Activated T-helper 2 cell treated with anti-CD3 and anti-CD28 coated beads, Interferon-gamma antibody, Interleukin-2, Interleukin-4, amounts not matched to agents 10 μg/mL and 5 μg/mL and 100 μg/mL, durations not matched to agents 14 hours and 24 hours and 36 hours (primary cell): ENCODE data around the gene ASB18. TPM values are rescaled to one million over a fixed set of nuclear protein-coding genes. Genes with fewer than 3 reads are reported as not detected.
"Not testable (repeated sequence)": the region's sequence is repeated elsewhere in the genome, so short reads cannot be mapped to it uniquely, and the experiment has no call there.

Experiments
- DNase-seq: peaks from one replicate; pipeline ENCODE4 v3.0.0; 2021; ENCODE audit warnings: low spot score
- H3K27ac Mint-ChIP-seq: one replicate; pipeline ENCODE4 v1.8.0; 2021; ENCODE audit warnings: mixed read lengths
- H3K27me3 Mint-ChIP-seq: one replicate; pipeline ENCODE4 v1.8.0; 2021; ENCODE audit warnings: low read depth, mixed read lengths
- H3K36me3 Mint-ChIP-seq: one replicate; pipeline ENCODE4 v1.8.0; 2021; ENCODE audit warnings: low read depth, mixed read lengths
- H3K4me1 Mint-ChIP-seq: one replicate; pipeline ENCODE4 v1.8.0; 2021; ENCODE audit warnings: low read depth, mixed read lengths
- H3K4me3 Mint-ChIP-seq: one replicate; pipeline ENCODE4 v1.8.0; 2021; ENCODE audit warnings: low read depth, mild to moderate bottlenecking, moderate library complexity, mixed read lengths
- H3K9me3 Mint-ChIP-seq: one replicate; pipeline ENCODE4 v1.8.0; 2021; ENCODE audit warnings: mixed read lengths
- intact Hi-C: fragments of 100-400 bp; cut with micrococcal nuclease; formaldehyde crosslinking; loops from one replicate; pipeline ENCODE4 v1.15.1; 2023
- total RNA-seq: library from RNA; stranded (reverse); gene quantifications from 2 replicates; pipeline ENCODE4 v1.2.3, GENCODE V29; 2022

Gene ASB18
- total RNA-seq, 1 donor from 2014 or later = not detected

DNA sequence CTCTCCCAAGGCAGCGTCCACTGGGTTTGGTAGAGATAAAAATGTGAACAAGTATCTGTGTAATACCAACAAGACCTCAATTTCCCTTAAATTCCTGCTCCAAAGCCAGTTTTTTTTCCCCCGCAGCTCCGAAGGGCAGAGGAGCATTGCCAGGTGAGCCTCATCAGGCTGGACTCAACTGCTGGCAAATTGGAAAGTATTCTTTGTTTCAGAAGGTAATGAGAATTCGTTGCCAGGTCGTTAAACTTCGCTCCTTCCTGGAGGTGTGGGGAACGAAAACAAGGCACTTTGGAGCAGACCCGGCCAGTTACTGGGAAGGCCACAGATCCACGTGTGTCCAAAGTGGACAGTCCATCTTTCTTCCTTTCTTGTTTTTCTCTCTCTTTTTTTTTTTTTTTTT is 30.4 kb upstream of the ASB18 start:
- no peak for DNase-seq
- Mint-ChIP-seq H3K9me3 (no peaks in the 10 kb centered on the region), H3K4me3 (no peak overlapping the region), H3K36me3 (no peaks in the 10 kb centered on the region), H3K4me1 (no peaks in the 10 kb centered on the region), H3K27me3 (no peaks in the 10 kb centered on the region), H3K27ac (no peak overlapping the region)
- intact Hi-C loops = no loop called here

- no peak for DNase-seq
- Mint-ChIP-seq H3K27me3 (no peaks in the 10 kb centered on the region), H3K4me1 (no peaks in the 10 kb centered on the region), H3K36me3 (no peaks in the 10 kb centered on the region), H3K4me3 (no peak overlapping the region), H3K27ac (no peak overlapping the region), H3K9me3 (no peaks in the 10 kb centered on the region)
- intact Hi-C loops = no loop called here
These were observed 29.1 kb upstream of the ASB18 start for GRCh38 chr2:236293241-236293810.

DNA sequence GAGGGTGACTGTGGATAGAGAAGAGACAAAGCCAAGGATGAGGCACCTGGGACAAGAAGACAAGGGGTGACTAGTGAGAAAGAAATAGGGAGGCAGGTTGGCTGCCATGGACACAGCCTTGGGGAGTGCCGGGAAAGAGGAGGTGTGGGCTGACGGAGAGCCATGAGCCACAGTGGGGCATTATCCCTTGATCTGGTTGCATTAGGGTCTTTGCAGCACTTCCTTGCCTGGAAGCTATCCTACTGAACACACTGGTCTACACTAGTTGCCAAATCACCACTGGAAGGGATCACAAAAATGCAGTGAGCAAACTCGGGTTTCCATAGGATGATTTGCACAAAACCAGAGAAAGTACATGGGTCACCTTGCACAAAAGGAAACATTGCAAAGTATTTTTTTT is 27.7 kb upstream of the ASB18 start:
- no peak overlapping the region for H3K4me3 Mint-ChIP-seq
- H3K27ac Mint-ChIP-seq = no peak overlapping the region
- H3K4me1 Mint-ChIP-seq = no peaks in the 10 kb centered on the region
- H3K9me3 Mint-ChIP-seq = no peaks in the 10 kb centered on the region
- H3K27me3 Mint-ChIP-seq = no peaks in the 10 kb centered on the region
- intact Hi-C loops = no loop called here
- H3K36me3 Mint-ChIP-seq = no peaks in the 10 kb centered on the region
- DNase-seq = no peak

GRCh38 chr2:236291476-236291875 is 27.3 kb upstream of the ASB18 start:
- DNase-seq = no peak
- intact Hi-C loops = no loop called here
- H3K27ac Mint-ChIP-seq = no peak overlapping the region
- H3K4me3 Mint-ChIP-seq = no peak overlapping the region
- no peaks in the 10 kb centered on the region for H3K27me3 Mint-ChIP-seq
- no peaks in the 10 kb centered on the region for H3K4me1 Mint-ChIP-seq
- no peaks in the 10 kb centered on the region for H3K36me3 Mint-ChIP-seq
- no peaks in the 10 kb centered on the region for H3K9me3 Mint-ChIP-seq

GRCh38 chr2:236290742-236291425 is 26.7 kb upstream of the ASB18 start:
- Mint-ChIP-seq H3K9me3 (no peaks in the 10 kb centered on the region), H3K27ac (no peak overlapping the region), H3K4me3 (no peak overlapping the region), H3K27me3 (no peaks in the 10 kb centered on the region), H3K4me1 (no peaks in the 10 kb centered on the region), H3K36me3 (no peaks in the 10 kb centered on the region)
- DNase-seq = no peak
- intact Hi-C loops = no loop called here

- no peak overlapping the region for H3K27ac Mint-ChIP-seq
- no peaks in the 10 kb centered on the region for H3K36me3 Mint-ChIP-seq
- no peaks in the 10 kb centered on the region for H3K4me1 Mint-ChIP-seq
- no peak for DNase-seq
- no peak overlapping the region for H3K4me3 Mint-ChIP-seq
- no peaks in the 10 kb centered on the region for H3K27me3 Mint-ChIP-seq
- intact Hi-C loops = no loop called here
- no peaks in the 10 kb centered on the region for H3K9me3 Mint-ChIP-seq
These were observed 25.7 kb upstream of the ASB18 start for GRCh38 chr2:236289766-236290462.

GRCh38 chr2:236288373-236288772 is 24.2 kb upstream of the ASB18 start:
- H3K36me3 Mint-ChIP-seq, DNase-seq, H3K4me3 Mint-ChIP-seq, H3K27ac Mint-ChIP-seq, intact Hi-C loops, H3K27me3 Mint-ChIP-seq, H3K4me1 Mint-ChIP-seq, H3K9me3 Mint-ChIP-seq: not testable (repeated sequence)

GRCh38 chr2:236287656-236288055 is 23.4 kb upstream of the ASB18 start:
- H3K9me3 Mint-ChIP-seq = no peaks in the 10 kb centered on the region
- H3K4me3 Mint-ChIP-seq = no peak overlapping the region
- intact Hi-C loops = no loop called here
- DNase-seq = no peak
- H3K4me1 Mint-ChIP-seq = no peaks in the 10 kb centered on the region
- H3K27ac Mint-ChIP-seq = no peak overlapping the region
- no peaks in the 10 kb centered on the region for H3K27me3 Mint-ChIP-seq
- H3K36me3 Mint-ChIP-seq = no peaks in the 10 kb centered on the region

DNA sequence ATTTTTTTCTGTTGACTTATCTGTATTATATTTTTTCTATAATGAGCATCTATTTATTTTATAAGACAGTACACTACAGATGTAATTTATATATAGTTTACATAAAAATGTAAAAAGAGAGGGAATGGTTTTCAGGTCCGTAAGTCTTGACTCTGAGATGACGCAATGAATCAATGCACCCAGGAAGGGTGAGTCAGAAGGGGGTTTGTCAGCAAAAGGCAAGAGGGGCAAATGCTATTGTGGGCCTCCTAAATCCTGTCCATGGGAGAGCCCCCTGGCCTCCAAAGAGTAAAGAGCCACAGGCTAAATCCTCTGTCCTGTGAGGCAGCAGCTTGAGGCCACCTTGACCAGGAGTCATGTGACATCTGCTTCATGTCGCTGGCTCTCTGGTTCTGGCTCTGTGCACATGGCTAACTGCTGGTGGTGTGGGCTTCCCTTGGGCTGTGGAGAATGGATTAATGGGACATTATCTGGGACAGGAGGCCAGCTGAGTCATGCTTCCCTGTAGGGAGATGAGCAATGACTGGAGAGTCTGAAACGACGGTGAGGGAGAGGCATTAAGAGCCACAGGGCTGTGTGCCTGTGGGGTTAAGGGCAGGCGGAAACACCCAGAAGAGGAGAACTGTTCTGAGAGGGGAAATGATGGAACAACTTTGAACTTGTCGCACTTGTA is 22.8 kb upstream of the ASB18 start:
- no peak overlapping the region for H3K4me3 Mint-ChIP-seq
- H3K9me3 Mint-ChIP-seq = peaks cover 1% of the 10 kb centered on the region
- no peak for DNase-seq
- H3K27me3 Mint-ChIP-seq = no peaks in the 10 kb centered on the region
- no peaks in the 10 kb centered on the region for H3K4me1 Mint-ChIP-seq
- no peaks in the 10 kb centered on the region for H3K36me3 Mint-ChIP-seq
- H3K27ac Mint-ChIP-seq = no peak overlapping the region
- intact Hi-C loops = no loop called here

DNA sequence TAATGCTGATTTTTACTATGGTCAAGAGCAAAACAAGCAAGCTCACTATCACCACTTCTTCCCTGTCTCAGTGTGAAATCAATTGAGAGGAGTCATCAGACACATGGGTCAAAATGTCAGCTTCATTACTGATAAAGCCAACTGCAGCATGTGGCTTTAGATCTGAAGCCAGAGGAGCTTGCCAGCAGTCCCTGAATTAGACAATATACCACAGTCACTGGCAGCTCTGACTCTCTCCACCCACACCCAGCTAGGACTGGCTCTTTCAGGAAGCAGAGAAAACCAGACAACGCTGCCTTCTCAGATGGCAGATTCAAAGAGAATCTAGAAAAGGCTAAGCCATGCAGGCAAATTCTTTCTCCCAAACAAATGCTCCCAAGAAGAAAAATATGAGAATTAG is 20.0 kb upstream of the ASB18 start:
- no peaks in the 10 kb centered on the region for H3K36me3 Mint-ChIP-seq
- H3K4me3 Mint-ChIP-seq = no peak overlapping the region
- no peaks in the 10 kb centered on the region for H3K4me1 Mint-ChIP-seq
- no peak overlapping the region for H3K27ac Mint-ChIP-seq
- intact Hi-C loops = no loop called here
- no peak for DNase-seq
- peaks cover 5% of the 10 kb centered on the region for H3K9me3 Mint-ChIP-seq
- no peaks in the 10 kb centered on the region for H3K27me3 Mint-ChIP-seq

GRCh38 chr2:236282406-236282805 is 18.2 kb upstream of the ASB18 start:
- no peaks in the 10 kb centered on the region for H3K4me1 Mint-ChIP-seq
- DNase-seq = no peak
- intact Hi-C loops = no loop called here
- H3K27ac Mint-ChIP-seq = no peak overlapping the region
- H3K36me3 Mint-ChIP-seq = no peaks in the 10 kb centered on the region
- H3K4me3 Mint-ChIP-seq = no peak overlapping the region
- H3K9me3 Mint-ChIP-seq = peaks cover 5% of the 10 kb centered on the region
- no peaks in the 10 kb centered on the region for H3K27me3 Mint-ChIP-seq

GRCh38 chr2:236281423-236281822 is 17.2 kb upstream of the ASB18 start:
- H3K27ac Mint-ChIP-seq = no peak overlapping the region
- no peaks in the 10 kb centered on the region for H3K27me3 Mint-ChIP-seq
- intact Hi-C loops = no loop called here
- no peaks in the 10 kb centered on the region for H3K4me1 Mint-ChIP-seq
- DNase-seq = no peak
- H3K36me3 Mint-ChIP-seq = no peaks in the 10 kb centered on the region
- no peak overlapping the region for H3K4me3 Mint-ChIP-seq
- H3K9me3 Mint-ChIP-seq = peaks cover 5% of the 10 kb centered on the region

GRCh38 chr2:236273126-236273525 is 8.9 kb upstream of the ASB18 start:
- Mint-ChIP-seq H3K36me3 (no peaks in the 10 kb centered on the region), H3K9me3 (peaks cover 12% of the 10 kb centered on the region), H3K27ac (no peak overlapping the region), H3K27me3 (no peaks in the 10 kb centered on the region), H3K4me1 (no peaks in the 10 kb centered on the region), H3K4me3 (no peak overlapping the region)
- intact Hi-C loops = no loop called here
- no peak for DNase-seq
